Urothelium cell line (cell line): ENCODE measurements around the gene SNED1.

Source experiments
- DNase-seq: peaks from one replicate; pipeline ENCODE4 v3.0.0; 2011; ENCODE audit warnings: low spot score, mixed read lengths
- FAIRE-seq: peaks from 2 replicates; lab custom pipeline; 2011; peaks lifted over from hg19 to GRCh38; lab: Jason Lieb, UNC

SNED1 gene

GRCh38 chr2:240991378-240992263, 6.8 kb upstream of the SNED1 start:
- DNase-seq (peak; percentile 91), FAIRE-seq (peak; percentile 92)

GRCh38 chr2:240992572-240993291, 5.7 kb upstream of the SNED1 start:
- DNase-seq = no peak

GRCh38 chr2:240993446-240994170, 4.8 kb upstream of the SNED1 start:
- FAIRE-seq (no peak), DNase-seq (no peak)

More at GRCh38 chr2:240992572-240993291, 5.7 kb upstream of the SNED1 start:
- no peak for FAIRE-seq

- FAIRE-seq = no peak
- no peak for DNase-seq
Observed at GRCh38 chr2:240994171-240994896, 4.1 kb upstream of the SNED1 start.

- FAIRE-seq (no peak), DNase-seq (no peak)
Observed at GRCh38 chr2:240995041-240996021, 3.1 kb upstream of the SNED1 start.

GRCh38 chr2:240996161-240996833, 2.1 kb upstream of the SNED1 start:
- DNase-seq (no peak), FAIRE-seq (no peak)

- DNase-seq (no peak), FAIRE-seq (no peak)
Observed at GRCh38 chr2:240996834-240997140, 1.6 kb upstream of the SNED1 start.

- DNase-seq (no peak), FAIRE-seq (no peak)
Observed at GRCh38 chr2:240997141-240997855, 1.1 kb upstream of the SNED1 start.

- no peak for FAIRE-seq
- DNase-seq = no peak
Observed at GRCh38 chr2:240998706-240998994, 232 bp downstream of the SNED1 start.

- FAIRE-seq = no peak
- no peak for DNase-seq
Observed at GRCh38 chr2:240998995-240999791, 775 bp downstream of the SNED1 start.

GRCh38 chr2:240999873-241000541, 1.6 kb downstream of the SNED1 start:
- DNase-seq = no peak
- FAIRE-seq = peak; percentile 62

- FAIRE-seq = no peak
- no peak for DNase-seq
Observed at GRCh38 chr2:241000831-241001321, 2.5 kb downstream of the SNED1 start.

GRCh38 chr2:241001413-241002274, 3.2 kb downstream of the SNED1 start:
- FAIRE-seq = no peak
- DNase-seq = no peak

- FAIRE-seq = no peak
- no peak for DNase-seq
Observed at GRCh38 chr2:241002275-241003046, 4.0 kb downstream of the SNED1 start.

GRCh38 chr2:241003047-241003360, 4.6 kb downstream of the SNED1 start:
- DNase-seq = no peak
- no peak for FAIRE-seq

- no peak for FAIRE-seq
- DNase-seq = no peak
Observed at GRCh38 chr2:241003369-241003768, 5.0 kb downstream of the SNED1 start.
